Small intestine (tissue), 7 donors: ENCODE data around the gene EGFLAM. TPM values are rescaled to one million over a fixed set of nuclear protein-coding genes. Genes with fewer than 3 reads are reported as not detected.

Experiments used
- DNase-seq, 2 donors: peaks; one replicate each; pipeline versions ENCODE4 v3.0.0 to v3.0.0-alpha.2; 2013
- FAIRE-seq: peaks from 2 replicates; lab custom pipeline; 2012; peaks lifted over from hg19 to GRCh38; lab: Jason Lieb, UNC
- H3K27ac ChIP-seq, 3 donors: one replicate each; pipeline ENCODE4 v1.5.1; 2013; ENCODE audit warnings: low read length in 2 of 3, mild to moderate bottlenecking in 2 of 3, control low read depth in 1 of 3, inconsistent platforms in 1 of 3, low read depth in 1 of 3, moderate library complexity in 1 of 3
- H3K27me3 ChIP-seq, 3 donors: one replicate each; pipeline ENCODE4 v1.6.1; 2013; ENCODE audit warnings: low read length in 3 of 3, inconsistent platforms in 1 of 3; ENCODE audit not compliant: control insufficient read depth in 3 of 3, insufficient read depth in 3 of 3
- H3K36me3 ChIP-seq, 3 donors: one replicate each; pipeline ENCODE4 v1.6.1; 2013; ENCODE audit warnings: low read length in 3 of 3, inconsistent platforms in 1 of 3, low read depth in 1 of 3, mild to moderate bottlenecking in 1 of 3, moderate library complexity in 1 of 3; ENCODE audit not compliant: control insufficient read depth in 3 of 3, insufficient read depth in 2 of 3
- H3K4me1 ChIP-seq, 3 donors: one replicate each; pipeline ENCODE4 v1.6.1; 2013; ENCODE audit warnings: low read length in 2 of 3, inconsistent platforms in 1 of 3, low read depth in 1 of 3, mild to moderate bottlenecking in 1 of 3, moderate library complexity in 1 of 3; ENCODE audit not compliant: control insufficient read depth in 3 of 3, insufficient read depth in 2 of 3
- H3K4me3 ChIP-seq, 3 donors: one replicate each; pipeline ENCODE4 v1.5.1; 2013; ENCODE audit warnings: low read length in 3 of 3, control low read depth in 1 of 3, inconsistent platforms in 1 of 3, low read depth in 1 of 3, mild to moderate bottlenecking in 1 of 3, moderate library complexity in 1 of 3
- H3K9me3 ChIP-seq, 2 donors: one replicate each; pipeline ENCODE4 v1.6.1; 2013; ENCODE audit warnings: low read depth in 1 of 2, low read length in 1 of 2; ENCODE audit not compliant: control insufficient read depth in 2 of 2, insufficient read depth in 1 of 2
- WGBS, 3 donors: extraction: QIAGEN DNeasy Blood & Tissue Kit; methylation state at CpG; one replicate each; pipeline ENCODE4 v1.1.7; 2013; 5-methylcytosine and 5-hydroxymethylcytosine counted together
- polyA plus RNA-seq, 4 donors: library from polyadenylated mRNA; stranded (reverse) in 3 of 4; unstranded in 1 of 4; fragments of 200-250 nt in 3 of 4; fragments of 120-200 nt in 1 of 4; gene quantifications; one replicate each; pipeline versions ENCODE4 v1.2.1 to v1.2.3, GENCODE V29; 2013
- donor health status: healthy with polysubstance abuse.
- donor health status: control.
- donor health status: control.
- donor health status: Bipolar disorder and iron deficiency.
- donor health status: healthy.

The EGFLAM gene
- polyA plus RNA-seq, 4 donors: 0.54 to 1.9 (median 1.7) TPM; not detected in 1

GRCh38 chr5:38295751-38296150, 37.4 kb downstream of the EGFLAM start:
- no peaks in the 10 kb centered on the region for H3K36me3 ChIP-seq
- FAIRE-seq: no peak
- H3K4me3 ChIP-seq: no peak overlapping the region
- H3K27ac ChIP-seq: no peak overlapping the region
- WGBS, 3 donors: 85 to 90% (median 87%) methylated on average over 2 of the region's 2 CpGs
- H3K4me1 ChIP-seq: no peaks in the 10 kb centered on the region
- DNase-seq: no peak
- H3K27me3 ChIP-seq: no peaks in the 10 kb centered on the region
- no peaks in the 10 kb centered on the region for H3K9me3 ChIP-seq

- no peak for DNase-seq
- WGBS, 3 donors: 41 to 52% (median 50%) methylated on average over 8 of the region's 8 CpGs
Observed at GRCh38 chr5:38297830-38298608, 39.7 kb downstream of the EGFLAM start.

GRCh38 chr5:38299585-38299984, 41.2 kb downstream of the EGFLAM start:
- WGBS, 3 donors: 68 to 75% (median 69%) methylated on average over 1 of the region's 1 CpG

More at GRCh38 chr5:38297830-38298608, 39.7 kb downstream of the EGFLAM start:
- Histone ChIP-seq H3K27me3 (no peaks in the 10 kb centered on the region), H3K36me3 (no peaks in the 10 kb centered on the region), H3K9me3 (no peaks in the 10 kb centered on the region), H3K27ac (no peak overlapping the region), H3K4me3 (no peak overlapping the region), H3K4me1 (no peaks in the 10 kb centered on the region)
- no peak for FAIRE-seq

GRCh38 chr5:38305148-38305547, 46.8 kb downstream of the EGFLAM start:
- DNase-seq (no peak), FAIRE-seq (no peak)
- Histone ChIP-seq H3K9me3 (peaks cover 0 to 11% of the 10 kb centered on the region in 2 donors), H3K27ac (no peak overlapping the region), H3K27me3 (no peaks in the 10 kb centered on the region), H3K36me3 (no peaks in the 10 kb centered on the region), H3K4me1 (no peaks in the 10 kb centered on the region), H3K4me3 (no peak overlapping the region)
- 88 to 93% (median 93%) methylated on average over 2 of the region's 2 CpGs for WGBS, 3 donors

More at GRCh38 chr5:38299585-38299984, 41.2 kb downstream of the EGFLAM start:
- no peak for DNase-seq
- FAIRE-seq: no peak
- H3K27ac ChIP-seq: no peak overlapping the region
- no peak overlapping the region for H3K4me3 ChIP-seq
- no peaks in the 10 kb centered on the region for H3K9me3 ChIP-seq
- no peaks in the 10 kb centered on the region for H3K27me3 ChIP-seq
- no peaks in the 10 kb centered on the region for H3K36me3 ChIP-seq
- no peaks in the 10 kb centered on the region for H3K4me1 ChIP-seq

- peaks cover 0 to 11% of the 10 kb centered on the region in 2 donors for H3K9me3 ChIP-seq
- no peak overlapping the region for H3K4me3 ChIP-seq
- no peaks in the 10 kb centered on the region for H3K27me3 ChIP-seq
- no peaks in the 10 kb centered on the region for H3K36me3 ChIP-seq
- no peak for FAIRE-seq
- H3K27ac ChIP-seq: no peak overlapping the region
- no peaks in the 10 kb centered on the region for H3K4me1 ChIP-seq
- 58 to 90% (median 89%) methylated on average over 1 of the region's 1 CpG for WGBS, 3 donors
- no peak for DNase-seq
Observed at GRCh38 chr5:38307845-38308244, 49.5 kb downstream of the EGFLAM start.

GRCh38 chr5:38316544-38317224, 58.3 kb downstream of the EGFLAM start:
- no peaks in the 10 kb centered on the region for H3K36me3 ChIP-seq

GRCh38 chr5:38317868-38318267, 59.5 kb downstream of the EGFLAM start:
- Histone ChIP-seq H3K27me3 (no peaks in the 10 kb centered on the region), H3K36me3 (no peaks in the 10 kb centered on the region), H3K4me3 (no peak overlapping the region), H3K4me1 (no peaks in the 10 kb centered on the region), H3K9me3 (no peaks in the 10 kb centered on the region), H3K27ac (no peak overlapping the region)
- DNase-seq: no peak
- WGBS, 3 donors: 49 to 74% (median 56%) methylated on average over 3 of the region's 3 CpGs
- FAIRE-seq: no peak

More at GRCh38 chr5:38316544-38317224, 58.3 kb downstream of the EGFLAM start:
- no peak overlapping the region for H3K27ac ChIP-seq
- 43 to 60% (median 53%) methylated on average over 6 of the region's 6 CpGs for WGBS, 3 donors
- DNase-seq: peak in 1 of 2 donors; percentile 5
- H3K4me3 ChIP-seq: no peak overlapping the region
- H3K27me3 ChIP-seq: no peaks in the 10 kb centered on the region
- H3K9me3 ChIP-seq: no peaks in the 10 kb centered on the region
- no peak for FAIRE-seq
- no peaks in the 10 kb centered on the region for H3K4me1 ChIP-seq

- no peaks in the 10 kb centered on the region for H3K9me3 ChIP-seq
- DNase-seq: no peak
- H3K27me3 ChIP-seq: no peaks in the 10 kb centered on the region
- H3K27ac ChIP-seq: no peak overlapping the region
- WGBS, 3 donors: 73 to 90% (median 88%) methylated on average over 3 of the region's 3 CpGs
- H3K4me1 ChIP-seq: no peaks in the 10 kb centered on the region
- no peak for FAIRE-seq
- no peak overlapping the region for H3K4me3 ChIP-seq
- no peaks in the 10 kb centered on the region for H3K36me3 ChIP-seq
Observed at GRCh38 chr5:38319491-38319890, 61.1 kb downstream of the EGFLAM start.
